ENCODE data around the gene MRGPRG.

MRGPRG gene

DNA sequence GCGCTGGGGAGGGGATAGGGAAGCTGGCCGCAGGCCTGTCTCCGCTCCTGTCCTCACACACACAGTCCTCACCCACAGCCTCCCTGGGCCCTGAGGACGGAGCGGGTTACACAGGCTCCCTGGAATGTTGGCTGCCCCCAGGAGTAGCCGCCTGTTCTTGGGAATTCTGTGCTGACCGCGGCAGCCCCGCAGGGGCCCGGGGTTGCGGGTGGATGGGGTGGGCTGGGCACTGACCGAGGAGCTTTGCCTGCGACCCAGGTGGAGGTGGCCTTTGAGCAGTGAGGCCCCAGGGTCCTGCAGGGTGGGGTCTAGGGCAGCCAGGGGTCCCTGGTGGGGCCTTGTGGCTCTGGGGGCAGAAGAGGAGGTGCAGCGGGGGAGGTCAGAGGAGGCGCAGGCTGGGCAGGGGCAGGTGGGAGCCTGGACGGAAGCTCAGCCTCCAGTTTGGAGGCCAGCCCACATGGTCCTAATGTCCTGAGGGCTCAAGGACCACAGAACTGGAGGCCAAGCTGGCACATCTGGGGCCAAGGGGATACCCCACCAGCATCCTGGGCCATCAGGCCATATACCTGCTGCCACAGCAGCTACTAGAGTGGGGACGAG is 6.6 kb upstream of the MRGPRG start:
- DNase-seq = peak in 1 of 2 donors; percentile 7

DNA sequence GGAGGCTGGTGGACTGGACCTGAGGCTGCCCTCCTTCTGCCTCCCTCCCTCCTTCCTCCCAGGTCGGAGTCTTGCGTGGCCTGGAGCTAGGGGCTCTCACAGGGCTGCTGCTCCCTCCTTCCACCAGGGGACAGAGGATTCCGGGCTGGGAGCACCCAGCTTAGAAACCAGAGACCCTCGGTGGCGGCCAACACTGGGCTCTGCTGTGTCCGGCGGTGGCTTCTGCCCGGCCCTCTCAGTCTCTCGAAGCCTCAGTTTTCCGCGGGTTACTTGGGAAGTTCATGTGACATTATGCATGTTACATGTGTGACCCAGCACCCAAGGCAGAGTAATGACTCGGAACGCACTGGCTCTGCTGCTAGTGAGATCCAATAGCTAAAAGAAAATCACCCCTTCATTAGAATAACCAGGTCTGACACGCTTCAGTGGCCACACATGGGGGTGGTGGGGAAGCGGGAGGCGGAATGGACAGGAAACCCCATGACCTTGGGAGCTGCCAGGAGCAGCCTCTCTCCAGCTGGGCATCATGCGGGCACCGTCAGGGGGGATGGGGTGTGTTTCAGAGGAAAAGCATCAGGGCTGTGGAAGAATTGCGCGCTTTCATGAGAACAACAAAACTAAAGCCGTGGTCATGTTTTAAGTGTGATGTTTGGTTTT is 5.9 kb upstream of the MRGPRG start:
- peak in 1 of 2 donors; percentile 7 for DNase-seq

DNA sequence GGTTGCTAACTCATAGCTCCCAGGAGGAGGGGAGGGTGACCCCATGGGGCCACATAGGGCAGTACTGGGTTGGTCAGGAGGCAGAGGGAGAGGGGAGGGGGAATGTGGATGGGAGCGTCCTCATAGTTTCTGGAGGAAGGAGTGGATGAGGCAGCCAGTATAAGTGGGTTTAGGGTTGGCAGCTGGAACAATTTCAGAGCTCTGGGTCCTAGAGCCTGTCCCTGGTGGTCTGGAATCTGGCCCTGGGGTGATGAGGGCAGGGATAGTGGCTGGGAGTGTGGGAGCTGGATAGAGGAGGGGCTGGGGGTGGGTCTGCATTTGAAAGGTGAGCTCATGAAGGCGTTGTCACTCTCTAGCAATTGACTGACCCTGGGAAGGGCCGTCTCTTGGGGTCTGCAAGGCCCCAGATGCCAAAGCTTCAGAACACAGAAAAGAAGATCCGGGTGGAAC is 5.3 kb upstream of the MRGPRG start:
- DNase-seq = peak in 1 of 2 donors; percentile 8

DNA sequence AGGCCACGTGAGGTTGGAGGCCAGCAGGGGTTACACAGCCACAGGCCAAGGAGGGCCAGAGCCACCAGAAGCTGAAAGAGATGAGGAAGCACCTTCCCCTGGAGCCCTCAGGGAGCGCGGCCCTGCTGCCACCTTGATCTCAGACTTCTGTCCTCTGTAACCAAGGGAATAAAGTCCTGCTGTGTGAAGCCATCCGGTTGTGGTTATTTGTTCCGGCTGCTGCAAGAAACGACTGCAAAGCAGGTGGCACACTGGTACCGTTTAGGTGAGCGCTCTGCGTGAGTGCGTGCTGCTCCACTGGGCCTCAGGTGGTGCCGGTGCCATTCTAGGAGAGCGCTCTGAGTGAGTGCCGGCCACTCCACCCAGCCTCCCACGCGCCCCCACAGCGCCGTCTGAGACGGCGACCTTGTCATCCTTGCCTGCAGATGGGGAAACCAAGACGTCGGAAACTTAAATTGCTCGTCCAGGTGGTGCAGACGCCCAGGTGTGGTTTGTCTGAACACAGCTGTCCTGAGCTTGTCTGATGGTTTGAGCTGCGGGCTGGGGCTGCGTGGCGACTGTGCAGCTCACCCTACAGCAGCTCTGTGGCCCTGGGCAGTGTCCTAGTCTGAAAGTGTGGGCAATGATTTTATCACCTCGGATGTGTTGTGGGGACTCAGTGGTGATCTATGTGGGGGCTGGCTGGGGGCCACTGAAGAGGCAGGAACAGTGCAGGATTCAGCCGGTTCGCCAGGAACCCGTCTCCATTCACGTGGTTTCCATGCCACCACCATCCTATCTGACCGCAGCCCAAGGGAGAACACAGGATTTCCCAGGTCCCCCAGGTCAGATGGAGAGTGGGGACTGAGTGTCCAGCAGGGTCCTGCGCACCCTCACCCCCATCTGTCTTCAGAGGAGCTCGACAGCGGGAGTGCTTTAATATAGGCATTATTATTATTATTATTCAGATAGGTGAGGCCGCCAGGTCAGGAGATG is 4.6 kb upstream of the MRGPRG start:
- peak in 1 of 2 donors; percentile 10 for DNase-seq

DNA sequence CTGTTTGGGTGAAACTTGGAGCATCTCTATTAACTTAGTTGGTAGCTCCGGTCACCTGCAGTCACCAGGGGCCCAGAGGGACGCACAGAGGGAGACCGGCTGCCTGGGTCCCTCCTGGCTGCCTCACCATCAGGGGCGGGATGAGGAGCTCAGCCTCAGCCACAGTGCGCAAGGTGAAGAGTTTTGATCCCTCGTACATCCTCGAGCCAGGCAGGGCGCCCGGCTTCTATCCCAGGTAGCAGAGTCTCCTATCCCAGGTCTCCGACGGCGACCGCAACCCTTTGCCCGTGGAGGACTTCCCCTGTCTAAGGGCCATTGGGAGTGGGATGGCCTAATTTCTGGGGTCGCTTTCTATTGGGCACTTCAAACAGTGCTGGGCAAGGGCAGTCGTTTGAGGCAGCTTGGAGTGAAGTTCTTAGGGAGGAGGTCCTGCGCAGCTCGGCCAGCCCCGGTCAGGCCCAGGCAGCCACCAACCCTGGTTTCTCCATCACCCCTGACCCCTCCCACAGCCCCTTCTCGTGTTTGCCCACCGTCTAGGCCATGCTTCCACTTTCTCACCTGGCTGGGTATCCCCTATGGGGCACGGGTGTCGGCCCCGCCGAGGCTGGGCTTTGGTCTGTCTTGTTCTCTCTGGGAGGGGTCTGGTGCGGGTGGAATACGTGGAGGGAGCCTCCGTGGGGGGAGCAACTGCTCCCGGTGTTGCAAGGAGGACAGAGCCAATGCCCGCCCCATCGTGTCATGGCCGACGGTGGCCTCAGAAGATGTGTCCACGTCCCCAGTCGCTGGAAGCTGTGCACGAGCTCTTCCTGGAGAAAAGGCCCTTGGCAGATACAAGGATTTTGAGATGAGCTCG is 3.6 kb upstream of the MRGPRG start:
- DNase-seq = peak in 1 of 2 donors; percentile 1

DNA sequence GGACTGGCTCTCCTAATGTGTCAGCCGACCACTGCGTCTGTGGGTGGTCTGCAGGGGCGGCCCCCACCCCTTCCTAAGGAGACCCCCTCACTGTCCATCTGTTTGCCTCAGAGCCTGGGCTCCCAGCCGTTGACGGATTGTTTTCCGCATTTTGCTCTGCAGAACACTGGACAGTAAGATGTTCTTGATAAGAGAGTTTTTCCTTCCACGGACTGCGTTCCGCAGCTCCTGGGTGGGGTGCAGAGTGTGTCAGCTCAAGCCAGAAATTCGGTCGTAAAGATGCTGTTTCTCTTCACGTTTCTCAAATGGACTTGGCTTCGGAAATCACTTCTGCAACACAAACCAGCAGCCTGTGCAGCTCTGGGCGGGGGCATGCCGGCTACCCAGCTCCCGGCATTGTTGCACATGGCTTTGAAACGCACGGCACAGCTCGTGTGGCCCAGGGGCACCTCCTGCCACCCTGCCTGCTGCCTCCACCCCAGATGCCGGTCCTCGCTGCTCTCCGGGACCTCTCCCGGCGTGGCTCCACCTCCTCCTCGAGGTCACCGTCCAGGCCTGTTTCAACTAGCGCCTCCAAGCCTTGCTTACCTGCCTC is 2.9 kb upstream of the MRGPRG start:
- no peak for DNase-seq

DNA sequence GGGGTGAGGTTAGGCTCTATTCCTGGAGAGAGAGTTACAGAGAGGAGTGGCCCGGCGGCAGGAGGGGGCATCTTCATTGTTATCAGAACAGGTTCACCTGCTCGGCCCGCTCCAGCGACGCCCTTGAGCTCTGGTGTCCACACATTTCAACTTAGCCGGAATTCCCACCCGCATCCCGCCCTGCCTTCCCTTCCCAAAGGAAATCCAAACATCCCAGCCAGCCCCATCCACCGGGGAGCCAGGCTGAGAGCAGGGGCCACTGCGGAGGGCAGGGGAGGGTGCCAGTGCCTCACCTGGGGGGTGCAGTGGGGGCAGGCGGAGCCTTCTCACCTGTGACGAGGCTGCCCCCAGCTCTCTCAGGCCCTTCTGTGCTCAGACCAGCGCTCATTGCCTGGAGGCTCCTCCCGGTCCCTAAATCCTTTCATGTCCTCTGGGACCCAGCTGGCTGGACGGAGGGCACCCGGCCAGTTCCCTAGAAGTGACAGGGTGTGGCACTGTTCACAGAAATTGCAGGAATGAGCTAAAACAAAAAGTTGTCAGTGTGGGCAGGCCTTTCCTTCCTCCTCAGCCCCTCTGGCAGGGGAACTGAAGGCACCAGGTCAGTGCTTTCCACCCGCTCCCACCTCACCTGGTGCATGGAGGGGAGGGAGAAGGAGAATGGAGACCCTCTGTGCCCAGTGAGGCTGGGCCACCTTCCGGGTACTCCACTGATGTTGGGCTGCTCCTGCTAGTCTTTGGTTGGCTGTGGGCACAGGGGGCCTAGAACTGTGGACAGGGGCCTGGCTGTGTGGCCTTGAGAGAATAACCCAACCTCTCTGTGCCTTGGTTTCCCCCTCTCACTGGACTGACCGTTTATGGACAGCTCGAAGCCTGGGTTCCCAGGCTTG is 2.2 kb upstream of the MRGPRG start:
- peak in 1 of 2 donors; percentile 5 for DNase-seq

DNA sequence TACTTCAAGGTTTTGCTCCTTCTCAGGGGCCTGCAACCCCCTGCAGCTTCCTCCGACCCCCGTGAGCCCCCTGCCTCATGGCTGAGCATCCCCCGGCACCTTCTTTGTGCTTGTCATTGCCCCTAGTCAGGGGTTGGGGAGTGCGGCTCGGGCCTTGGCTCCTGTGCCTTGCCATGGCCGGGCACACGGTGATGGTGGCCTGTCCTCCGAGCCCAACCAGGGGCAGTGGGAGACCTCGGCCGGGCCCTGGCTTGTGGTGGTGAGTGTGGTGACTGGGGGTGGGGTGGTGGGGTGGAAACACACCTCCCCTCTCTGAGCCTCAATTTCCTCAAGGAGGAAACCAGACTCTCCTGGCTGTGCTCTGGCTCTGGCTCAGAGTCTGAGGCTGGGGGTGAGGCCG is 1.5 kb upstream of the MRGPRG start:
- DNase-seq = no peak

DNA sequence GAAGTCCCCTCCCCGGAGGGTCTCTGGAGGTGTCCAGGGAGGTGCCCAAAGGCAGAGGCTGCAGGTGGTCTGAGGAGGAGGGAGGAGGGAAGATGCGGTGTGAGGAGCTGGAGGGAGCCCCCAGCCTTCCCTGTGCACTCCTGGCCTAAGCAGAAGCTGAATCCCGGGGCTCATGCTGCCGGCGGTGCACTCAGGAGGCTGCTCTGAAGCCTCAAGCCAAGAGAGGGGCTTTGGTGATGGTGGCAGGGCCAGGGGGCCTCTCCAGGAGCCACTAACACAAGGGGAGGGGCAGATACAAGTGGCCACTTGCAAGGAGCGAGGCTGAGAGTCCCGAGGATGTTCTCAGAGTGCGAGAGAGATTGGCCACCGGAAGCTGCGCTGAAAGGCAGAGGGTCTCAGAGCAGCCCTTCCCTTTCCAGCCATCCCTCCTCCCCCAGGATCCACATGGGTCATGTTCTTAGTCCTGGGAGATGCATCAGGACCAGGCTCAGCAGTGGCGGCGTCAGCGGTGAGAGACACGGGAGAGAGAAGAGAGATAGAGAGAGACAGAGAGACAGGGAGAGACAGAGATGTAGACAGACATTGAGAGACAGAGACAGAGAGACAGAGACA is 774 bp upstream of the MRGPRG start:
- DNase-seq = no peak

DNA sequence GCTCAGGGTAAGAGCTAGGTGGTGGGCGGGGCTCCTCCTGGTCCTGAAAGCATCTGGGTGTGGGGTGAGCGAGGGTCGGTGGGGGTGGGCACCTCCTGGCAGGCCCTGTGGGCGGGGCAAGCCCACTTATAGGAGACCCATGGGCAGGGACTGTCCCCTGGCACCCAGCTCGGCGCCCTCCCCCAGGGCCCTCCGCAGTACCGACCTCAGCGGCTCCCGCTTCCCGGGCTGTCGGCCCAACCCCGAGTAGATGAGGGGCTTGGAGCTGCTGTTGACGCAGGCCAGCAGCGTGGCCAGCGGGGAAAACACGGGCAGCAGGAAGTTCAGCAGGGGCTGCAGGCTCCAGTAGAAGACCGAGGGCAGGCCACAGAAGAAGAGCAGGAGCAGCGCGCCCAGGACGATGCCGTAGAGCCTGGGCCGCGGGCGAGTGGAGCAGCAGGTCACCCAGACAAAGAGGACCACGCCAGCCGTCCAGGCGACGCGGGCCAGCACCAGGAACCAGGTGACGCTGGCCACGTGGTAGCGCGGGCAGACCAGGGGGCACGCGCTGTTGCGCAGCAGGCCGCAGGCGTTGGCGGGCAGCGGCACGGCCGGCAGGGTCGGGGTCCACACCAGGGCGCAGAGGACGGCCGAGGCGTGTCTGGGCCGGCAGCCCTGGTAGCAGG is 663 bp downstream of the MRGPRG start:
- DNase-seq = no peak

DNA sequence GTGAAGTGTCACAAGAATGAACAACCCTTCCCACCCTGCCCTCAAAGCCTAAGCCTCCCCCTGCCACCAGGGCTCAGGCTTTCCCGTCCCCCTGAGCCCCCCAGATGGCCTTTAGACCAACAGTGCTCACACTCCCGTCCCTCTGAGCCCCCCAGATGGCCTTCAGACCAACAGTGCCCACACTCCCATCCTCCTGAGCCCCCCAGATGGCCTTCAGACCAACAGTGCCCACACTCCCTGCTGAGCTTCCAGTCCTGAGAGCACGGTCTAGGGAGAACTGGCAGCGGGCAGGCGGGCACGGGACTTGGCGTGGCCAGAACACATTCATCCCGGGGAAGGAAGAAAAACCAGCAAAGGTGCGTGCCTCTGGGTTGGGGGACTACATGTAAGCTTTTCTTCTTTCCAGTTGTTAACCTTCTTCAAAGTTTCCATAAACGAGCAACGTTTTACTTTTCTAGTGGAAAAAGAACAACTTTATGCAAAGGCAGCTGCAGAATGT is 2.5 kb downstream of the MRGPRG start:
- no peak for DNase-seq

DNA sequence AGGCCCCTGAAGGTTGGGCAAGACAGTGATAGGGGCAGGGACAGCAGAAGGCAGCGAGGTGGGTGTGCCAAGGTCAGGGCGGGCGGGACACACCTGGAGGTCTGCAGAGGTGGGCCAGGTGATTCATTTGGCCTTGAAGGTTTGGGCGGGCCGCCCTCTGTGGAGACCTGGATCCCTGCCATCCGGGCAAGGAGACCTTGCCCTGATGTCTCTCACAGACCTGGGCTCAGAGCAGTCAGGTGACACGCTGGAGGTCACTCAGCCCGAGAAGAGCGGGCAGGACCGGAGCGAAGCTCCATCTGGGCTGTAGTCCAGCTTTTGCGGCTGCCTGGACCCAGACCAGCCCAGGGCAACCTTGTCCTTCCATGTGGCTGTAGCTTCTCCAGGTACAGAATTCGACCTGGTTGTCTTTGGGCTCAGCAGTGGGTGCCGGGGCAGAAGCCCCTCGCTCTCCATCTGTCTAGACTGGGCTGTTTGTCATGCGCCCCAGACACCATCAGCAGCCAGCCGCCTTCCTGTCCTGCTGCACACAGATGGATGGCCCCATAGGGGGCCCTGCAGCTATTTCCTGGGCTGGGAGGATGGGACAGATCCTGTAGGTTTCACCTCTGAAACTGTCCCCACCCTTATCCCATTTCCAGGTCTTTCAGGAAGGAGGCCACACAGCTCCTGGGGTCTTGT is 3.1 kb downstream of the MRGPRG start:
- DNase-seq = no peak

DNA sequence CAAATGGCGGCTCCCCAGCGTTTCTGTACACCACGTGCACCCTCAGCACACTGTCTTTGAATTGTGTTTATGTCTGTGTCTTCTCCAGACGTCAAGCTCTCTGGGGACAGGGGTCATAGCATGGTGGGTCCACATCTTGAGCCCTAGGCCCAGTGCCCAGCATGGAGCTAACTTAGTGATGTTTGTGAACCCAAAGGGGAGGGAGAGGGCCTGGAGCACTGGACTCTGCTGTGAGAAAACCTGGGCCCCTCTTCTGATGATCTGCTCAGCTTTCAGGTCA is 4.3 kb downstream of the MRGPRG start:
- no peak for DNase-seq

DNA sequence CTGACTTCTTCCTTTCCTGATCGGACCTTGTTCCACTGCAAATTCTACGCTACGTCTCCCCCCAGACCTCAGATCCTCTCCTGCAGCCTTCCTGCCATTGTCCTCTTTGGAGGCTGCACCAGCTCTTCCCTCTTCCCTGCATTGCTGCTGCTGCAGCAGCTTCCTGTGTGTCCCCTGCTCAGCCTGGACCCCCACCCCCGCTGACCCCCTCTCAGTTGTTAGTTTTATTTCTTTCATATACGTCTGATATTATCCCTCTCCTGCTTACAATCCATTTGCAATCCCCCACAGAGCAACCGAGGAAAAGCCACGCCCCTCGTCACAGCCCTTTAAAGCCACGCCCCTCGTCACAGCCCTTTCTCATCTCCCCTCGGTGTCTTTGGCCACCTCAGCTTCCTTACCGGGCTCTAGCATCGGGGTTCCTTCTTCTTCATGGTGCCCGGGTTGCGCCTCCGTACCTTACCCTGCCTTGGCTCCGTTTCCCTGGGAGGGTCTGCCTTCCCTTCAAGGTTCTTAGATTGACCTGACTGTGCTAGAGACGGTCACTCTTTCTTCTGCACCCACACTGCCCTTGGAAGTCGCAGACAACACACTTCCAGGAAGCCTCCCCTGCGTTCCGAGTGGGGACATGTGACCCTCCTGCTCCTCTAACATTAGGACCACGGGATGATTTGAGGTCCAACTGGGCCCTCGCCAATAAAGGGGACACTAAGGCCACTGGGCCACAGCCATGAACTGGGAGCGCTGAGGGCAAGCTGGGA is 4.8 kb downstream of the MRGPRG start:
- DNase-seq = no peak

DNA sequence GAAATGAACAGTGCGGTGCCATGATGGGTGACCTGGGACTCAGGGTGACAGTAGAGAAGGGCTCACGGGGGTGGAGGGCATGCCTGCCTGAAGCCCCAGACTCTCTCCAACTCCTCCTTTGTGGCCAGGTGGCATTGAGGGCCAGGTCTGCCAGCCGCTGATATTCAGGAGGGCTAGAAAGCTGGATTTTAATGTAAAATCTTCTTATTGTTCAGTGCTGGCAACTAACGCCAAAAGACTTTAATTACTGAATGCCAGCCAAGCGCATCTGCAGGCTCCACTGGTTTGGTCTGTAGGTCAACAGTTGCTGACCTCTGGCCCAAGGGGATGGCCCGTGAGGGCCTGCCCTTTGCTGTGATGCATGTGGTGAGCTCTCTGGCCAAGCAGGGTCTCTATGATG is 10.3 kb downstream of the MRGPRG start:
- DNase-seq = no peak

DNA sequence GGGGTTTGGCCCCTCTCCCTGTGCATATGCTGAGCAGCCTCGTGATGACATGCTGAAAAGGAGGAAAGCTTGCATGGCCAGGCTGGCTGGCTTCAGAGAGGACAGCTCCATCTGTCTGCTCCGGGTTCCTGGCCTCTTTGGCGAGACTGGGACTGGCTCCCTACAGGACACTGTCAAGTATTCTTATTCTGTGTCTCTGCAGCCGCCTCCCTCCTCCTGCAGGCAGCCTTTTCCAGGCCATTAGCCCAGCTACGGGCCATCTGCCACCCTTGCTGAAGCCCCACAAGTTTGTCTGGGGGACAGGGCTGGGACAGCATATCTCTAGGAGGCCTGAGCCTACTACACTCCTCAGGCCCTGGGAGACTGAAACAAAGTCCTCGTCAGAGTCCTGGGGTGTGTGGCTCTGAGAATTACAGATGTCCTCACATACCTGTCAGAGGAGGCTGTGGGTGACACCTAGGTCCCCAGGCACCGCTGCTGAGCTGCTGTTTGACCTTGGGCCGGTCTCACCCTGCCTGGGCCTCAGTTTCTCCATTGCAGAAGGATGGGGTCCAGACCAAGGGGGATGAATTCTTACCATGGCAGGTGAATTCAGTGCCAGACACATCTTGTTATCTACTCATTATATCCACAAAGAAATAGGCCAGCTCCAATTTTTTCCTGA is 11.0 kb downstream of the MRGPRG start:
- DNase-seq = no peak

DNA sequence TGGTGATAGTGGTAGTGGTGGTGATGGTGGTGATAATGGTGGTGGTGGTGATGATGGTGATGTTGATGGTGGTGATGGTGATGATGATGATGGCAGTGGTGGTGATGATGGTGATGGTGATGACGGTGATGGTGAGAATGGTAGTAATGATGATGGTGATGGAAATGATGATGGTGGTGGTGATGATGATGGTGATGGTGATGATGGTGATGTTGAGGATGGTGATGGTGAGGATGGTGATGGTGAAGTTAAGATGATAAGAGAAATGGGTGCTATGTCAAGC is 11.8 kb downstream of the MRGPRG start:
- DNase-seq = no peak

DNA sequence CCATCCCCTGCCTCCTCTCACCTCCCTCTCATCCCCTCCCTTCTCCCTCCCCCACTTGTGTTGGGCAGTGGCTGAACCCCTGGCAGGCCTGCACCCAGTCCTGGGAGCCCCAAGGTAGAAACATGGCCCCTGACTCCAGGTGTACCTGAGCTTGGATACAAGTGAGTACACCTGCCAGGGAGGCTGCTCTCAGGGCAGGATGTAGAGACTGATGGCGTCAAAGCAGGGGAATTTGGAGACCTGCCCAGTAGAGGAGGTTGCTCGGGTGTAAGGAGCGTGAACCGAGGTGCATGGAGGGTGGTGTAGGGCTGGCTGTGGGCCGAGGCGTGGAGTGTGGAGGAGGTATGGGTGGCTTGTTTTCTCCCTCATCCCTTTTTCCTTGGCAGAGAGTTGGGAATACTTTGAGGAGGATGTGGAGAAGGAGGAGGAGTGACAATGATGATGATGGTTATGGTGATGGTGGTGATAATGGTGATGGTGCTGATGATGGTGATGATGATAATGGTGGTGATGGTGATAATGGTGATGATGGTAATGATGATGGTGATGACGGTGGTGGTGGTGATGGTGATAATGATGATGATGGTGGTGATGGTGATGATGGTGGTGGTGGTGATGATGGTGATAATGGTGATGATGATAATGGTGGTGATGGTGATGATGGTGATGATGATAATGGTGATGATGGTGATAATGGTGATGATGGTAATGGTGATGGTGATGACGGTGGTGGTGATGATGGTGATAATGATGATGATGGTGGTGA is 12.3 kb downstream of the MRGPRG start:
- no peak for DNase-seq
